H9 (cell line): Measurements from ENCODE around the gene VASP. TPM values are rescaled to one million over a fixed set of nuclear protein-coding genes. Genes with fewer than 3 reads are reported as not detected.
A peak's percentile ranks its signal among the peaks of the same experiment; 100 is the strongest.

ENCODE experiments used
- DNase-seq: peaks from one replicate; pipeline ENCODE4 v3.0.0-alpha.2; 2017
- H2AFZ ChIP-seq: one replicate; pipeline ENCODE4 v1.6.1; 2013; ENCODE audit warnings: mild to moderate bottlenecking, low read length, control low read depth, moderate library complexity
- H2AK5ac ChIP-seq: 2 replicates; pipeline ENCODE4 v1.6.1; 2013; ENCODE audit warnings: low read length, control low read depth, mixed read lengths; ENCODE audit not compliant: insufficient read length
- H2BK120ac ChIP-seq: one replicate; pipeline ENCODE4 v1.6.1; 2013; ENCODE audit warnings: low read depth, mild to moderate bottlenecking, low read length, control low read depth, inconsistent platforms; ENCODE audit not compliant: poor library complexity, severe bottlenecking
- H2BK12ac ChIP-seq: 2 replicates; pipeline ENCODE4 v1.6.1; 2013; ENCODE audit warnings: low read length, control low read depth, mixed read lengths, low read depth; ENCODE audit not compliant: insufficient read length
- H2BK15ac ChIP-seq: 2 replicates; pipeline ENCODE4 v1.6.1; 2013; ENCODE audit warnings: low read depth, low read length, control low read depth
- H2BK20ac ChIP-seq: one replicate; pipeline ENCODE4 v1.6.1; 2013; ENCODE audit warnings: low read depth, mild to moderate bottlenecking, low read length, control low read depth, inconsistent platforms; ENCODE audit not compliant: poor library complexity, severe bottlenecking
- H2BK5ac ChIP-seq: 2 replicates; pipeline ENCODE4 v1.6.1; 2013; ENCODE audit warnings: low read length, control low read depth, mixed read lengths; ENCODE audit not compliant: insufficient read length
- H3K14ac ChIP-seq: 2 replicates; pipeline ENCODE4 v1.6.1; 2013; ENCODE audit warnings: low read length, control low read depth; ENCODE audit not compliant: insufficient read depth
- H3K18ac ChIP-seq: 2 replicates; pipeline ENCODE4 v1.6.1; 2013; ENCODE audit warnings: low read depth, mild to moderate bottlenecking, mixed read lengths, low read length, control low read depth; ENCODE audit not compliant: insufficient read length
- H3K23ac ChIP-seq: 2 replicates; pipeline ENCODE4 v1.6.1; 2013; ENCODE audit warnings: low read length, control low read depth, mixed read lengths, low read depth; ENCODE audit not compliant: insufficient read length
- H3K23me2 ChIP-seq: 2 replicates; pipeline ENCODE4 v1.6.1; 2013; ENCODE audit warnings: low read depth, mild to moderate bottlenecking, mixed read lengths, low read length, control low read depth; ENCODE audit not compliant: insufficient read length, poor library complexity, severe bottlenecking
- H3K27ac ChIP-seq: 2 replicates; pipeline ENCODE4 v1.5.1; 2013; ENCODE audit warnings: low read length, control low read depth, mixed read lengths, low read depth; ENCODE audit not compliant: insufficient read length
- H3K27me3 ChIP-seq: 2 replicates; pipeline ENCODE4 v1.6.1; 2013; ENCODE audit warnings: low read length, control low read depth, inconsistent platforms; ENCODE audit not compliant: insufficient read depth
- H3K4ac ChIP-seq: 2 replicates; pipeline ENCODE4 v1.6.1; 2013; ENCODE audit warnings: low read depth, mild to moderate bottlenecking, control low read depth, inconsistent platforms, low read length, moderate library complexity
- H3K4me1 ChIP-seq: 2 replicates; pipeline ENCODE4 v1.6.1; 2013; ENCODE audit warnings: low read length, control low read depth, inconsistent platforms; ENCODE audit not compliant: insufficient read depth
- H3K4me2 ChIP-seq: 2 replicates; pipeline ENCODE4 v1.6.1; 2013; ENCODE audit warnings: low read length, control low read depth, mixed read lengths; ENCODE audit not compliant: insufficient read length, insufficient read depth
- H3K56ac ChIP-seq: 2 replicates; pipeline ENCODE4 v1.6.1; 2013; ENCODE audit warnings: low read depth, mild to moderate bottlenecking, mixed read lengths, low read length, control low read depth; ENCODE audit not compliant: insufficient read length
- H3K79me1 ChIP-seq: 2 replicates; pipeline ENCODE4 v1.6.1; 2013; ENCODE audit warnings: low read depth, mild to moderate bottlenecking, moderate library complexity, low read length, control low read depth, inconsistent platforms; ENCODE audit not compliant: insufficient read depth, poor library complexity, severe bottlenecking
- H3K79me2 ChIP-seq: 2 replicates; pipeline ENCODE4 v1.6.1; 2013; ENCODE audit warnings: low read length, control low read depth, inconsistent platforms; ENCODE audit not compliant: insufficient read depth
- H3K9ac ChIP-seq: 2 replicates; pipeline ENCODE4 v1.6.1; 2013; ENCODE audit warnings: low read length, control low read depth, mixed read lengths; ENCODE audit not compliant: insufficient read length; ENCODE audit errors: extremely low read depth
- H3K9me3 ChIP-seq: one replicate; pipeline ENCODE4 v1.6.1; 2013; ENCODE audit warnings: low read depth, low read length, inconsistent platforms; ENCODE audit not compliant: control insufficient read depth
- H3T11ph ChIP-seq: one replicate; pipeline ENCODE4 v1.6.1; 2013; ENCODE audit warnings: mild to moderate bottlenecking, low read length, control low read depth, inconsistent platforms
- H4K20me1 ChIP-seq: one replicate; pipeline ENCODE4 v1.6.1; 2013; ENCODE audit not compliant: control insufficient read depth, insufficient read length, insufficient read depth
- H4K5ac ChIP-seq: 2 replicates; pipeline ENCODE4 v1.6.1; 2013; ENCODE audit warnings: low read depth, mild to moderate bottlenecking, mixed read lengths, low read length, control low read depth; ENCODE audit not compliant: insufficient read length
- H4K8ac ChIP-seq: replicated peaks from 2 replicates; pipeline ENCODE4 v1.6.1; 2013; ENCODE audit warnings: low read length, control low read depth, mixed read lengths, low read depth; ENCODE audit not compliant: insufficient read length
- H4K91ac ChIP-seq: 2 replicates; pipeline ENCODE4 v1.6.1; 2013; ENCODE audit warnings: low read depth, mild to moderate bottlenecking, moderate library complexity, mixed read lengths, low read length, control low read depth; ENCODE audit not compliant: insufficient read length
- H3K27ac Mint-ChIP-seq, 3 experiments: 2 replicates in 2 of 3; 3 replicates in 1 of 3; pipeline ENCODE4 v1.8.0; 2020 to 2021; ENCODE audit warnings: mixed read lengths in 3 of 3, mild to moderate bottlenecking in 1 of 3, moderate library complexity in 1 of 3
- H3K27me3 Mint-ChIP-seq: 2 replicates; pipeline ENCODE4 v1.8.0; 2021; ENCODE audit warnings: low read depth, mild to moderate bottlenecking, moderate library complexity, mixed read lengths
- H3K36me3 Mint-ChIP-seq, 3 experiments: 2 replicates in 2 of 3; 3 replicates in 1 of 3; pipeline ENCODE4 v1.8.0; 2020 to 2021; ENCODE audit warnings: low read depth in 3 of 3, mixed read lengths in 3 of 3; ENCODE audit not compliant: insufficient read depth in 1 of 3
- H3K4me1 Mint-ChIP-seq, 2 experiments: 2 replicates each; pipeline ENCODE4 v1.8.0; 2020; ENCODE audit warnings: mixed read lengths in 2 of 2
- H3K4me3 Mint-ChIP-seq, 2 experiments: 2 replicates in 1 of 2; 3 replicates in 1 of 2; pipeline ENCODE4 v1.8.0; 2020 to 2021; ENCODE audit warnings: mild to moderate bottlenecking in 2 of 2, mixed read lengths in 2 of 2, moderate library complexity in 1 of 2
- H3K9me3 Mint-ChIP-seq, 2 experiments: 2 replicates in 1 of 2; 3 replicates in 1 of 2; pipeline ENCODE4 v1.8.0; 2020; ENCODE audit warnings: mild to moderate bottlenecking in 2 of 2, mixed read lengths in 2 of 2, moderate library complexity in 1 of 2
- WGBS: extraction: QIAGEN DNeasy Blood & Tissue Kit; methylation state at CpG from one replicate; pipeline ENCODE4 v1.1.7; 2013; ENCODE audit warnings: missing lambda C conversion rate, low lambda C conversion rate, mixed read lengths; ENCODE audit not compliant: insufficient read length; ENCODE audit errors: extremely low coverage; 5-methylcytosine and 5-hydroxymethylcytosine counted together
- total RNA-seq: library from RNA; stranded (reverse); gene quantifications from 2 replicates; pipeline ENCODE4 v1.2.1, GENCODE V29; 2021
- TF ChIP-seq, protein P1 (sequence below): fragments of 200-600 bp; sonication (generic); conservative IDR thresholded peaks from 3 replicates; pipeline ENCODE4 v1.8.0; 2021; ENCODE audit warnings: antibody characterized with exemption, mild to moderate bottlenecking

Gene VASP
- total RNA-seq, 1 experiment from 2014 or later: 157 TPM

DNA sequence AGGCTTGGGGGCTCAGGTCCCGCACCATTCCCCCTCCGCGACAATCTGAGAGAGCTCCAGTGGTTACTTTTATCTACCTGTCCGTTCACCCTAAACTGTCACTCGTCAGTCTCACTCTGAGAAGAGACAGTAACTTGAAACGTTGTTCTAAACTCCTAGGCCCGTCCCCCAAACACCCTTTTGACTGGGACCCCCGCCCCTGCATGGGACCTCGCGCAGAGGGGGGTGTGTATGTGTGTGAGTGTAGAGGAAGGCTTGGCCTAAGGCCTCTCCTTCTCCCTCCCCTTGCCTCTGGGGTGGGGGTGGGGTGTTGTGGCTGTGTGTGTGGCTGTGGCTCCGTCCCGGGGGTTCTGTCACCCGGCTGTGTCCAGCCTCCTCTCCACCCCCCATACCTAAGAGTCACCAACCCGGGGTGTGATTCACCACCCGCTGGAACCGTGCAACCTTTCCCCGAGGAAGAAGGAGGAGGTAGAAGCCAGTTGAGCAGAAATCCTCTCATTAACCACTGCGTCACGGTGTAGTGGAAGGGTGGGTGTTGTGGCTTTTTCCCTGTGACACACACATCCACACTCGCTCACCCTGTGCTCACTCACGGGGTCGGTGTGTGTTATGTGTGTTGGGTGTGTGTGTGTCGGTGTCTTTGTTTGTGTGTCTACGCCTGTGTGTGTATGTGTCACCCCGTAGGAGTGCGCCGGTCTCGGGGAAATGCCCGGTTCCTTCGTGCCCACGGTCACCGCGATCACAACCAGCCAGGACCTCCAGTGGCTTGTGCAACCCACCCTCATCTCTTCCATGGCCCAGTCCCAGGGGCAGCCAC is 37.1 kb upstream of the VASP start:
- Histone ChIP-seq H3K9ac (no peak overlapping the region), H3K27me3 (no peaks in the 10 kb centered on the region; the same call in 1 of the 2 replicates), H3K56ac (no peak overlapping the region), H3K4ac (no peak overlapping the region), H3K23me2 (peaks cover 19% of the 10 kb centered on the region), H4K91ac (no peak overlapping the region), H3K4me1 (no peaks in the 10 kb centered on the region), H4K20me1 (no peaks in the 10 kb centered on the region), H3K27ac (no peak overlapping the region), H2BK20ac (no peak overlapping the region), H2BK15ac (no peak overlapping the region), H2BK12ac (no peak overlapping the region), H3K9me3 (no peaks in the 10 kb centered on the region), H2BK120ac (no peak overlapping the region), H4K8ac (no peak overlapping the region), H2AFZ (no peak overlapping the region), H3K14ac (0 out of 2 replicates have a peak overlapping the region, but pooled peaks have one; percentile 10), H3K79me2 (no peaks in the 10 kb centered on the region), H3T11ph (no peak overlapping the region), H3K18ac (peak overlapping the region; percentile 63), H3K4me2 (peak overlapping the region; percentile 84), H3K23ac (no peak overlapping the region), H2BK5ac (no peak overlapping the region), H3K79me1 (no peaks in the 10 kb centered on the region), H2AK5ac (no peak overlapping the region), H4K5ac (no peak overlapping the region)
- Mint-ChIP-seq H3K9me3 (no peaks in the 10 kb centered on the region; a peak in 1 of 5 replicates), H3K4me1 (peaks cover 32 to 61% of the 10 kb centered on the region in 2 experiments), H3K36me3 (peaks cover 0 to 11% (median 0%) of the 10 kb centered on the region in 3 experiments; a peak in 1 of 7 replicates), H3K27ac (peak overlapping the region in 2 of 3 experiments; percentile 94 to 99; a peak in 4 of 7 replicates), H3K4me3 (peak overlapping the region; percentile 80 to 92), H3K27me3 (peaks cover 17% of the 10 kb centered on the region)
- WGBS: no CpG with 5 or more reads among the region's 33 CpGs
- TF ChIP-seq, protein P1, sequence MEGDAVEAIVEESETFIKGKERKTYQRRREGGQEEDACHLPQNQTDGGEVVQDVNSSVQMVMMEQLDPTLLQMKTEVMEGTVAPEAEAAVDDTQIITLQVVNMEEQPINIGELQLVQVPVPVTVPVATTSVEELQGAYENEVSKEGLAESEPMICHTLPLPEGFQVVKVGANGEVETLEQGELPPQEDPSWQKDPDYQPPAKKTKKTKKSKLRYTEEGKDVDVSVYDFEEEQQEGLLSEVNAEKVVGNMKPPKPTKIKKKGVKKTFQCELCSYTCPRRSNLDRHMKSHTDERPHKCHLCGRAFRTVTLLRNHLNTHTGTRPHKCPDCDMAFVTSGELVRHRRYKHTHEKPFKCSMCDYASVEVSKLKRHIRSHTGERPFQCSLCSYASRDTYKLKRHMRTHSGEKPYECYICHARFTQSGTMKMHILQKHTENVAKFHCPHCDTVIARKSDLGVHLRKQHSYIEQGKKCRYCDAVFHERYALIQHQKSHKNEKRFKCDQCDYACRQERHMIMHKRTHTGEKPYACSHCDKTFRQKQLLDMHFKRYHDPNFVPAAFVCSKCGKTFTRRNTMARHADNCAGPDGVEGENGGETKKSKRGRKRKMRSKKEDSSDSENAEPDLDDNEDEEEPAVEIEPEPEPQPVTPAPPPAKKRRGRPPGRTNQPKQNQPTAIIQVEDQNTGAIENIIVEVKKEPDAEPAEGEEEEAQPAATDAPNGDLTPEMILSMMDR: no peak
- DNase-seq: no peak
